PFSK-1 (cell line): ENCODE results near the gene NRXN3.

ENCODE experiments used
- POLR2AphosphoS5 ChIP-seq: IDR thresholded peaks from 2 replicates; pipeline ENCODE4 v1.6.1; 2012; ENCODE audit warnings: low read depth, mild to moderate bottlenecking, control low read depth, low read length, moderate library complexity
- REST ChIP-seq, 2 experiments: IDR thresholded peaks; 2 replicates each; pipeline versions ENCODE4 v1.6.1 to v1.8.0; 2011 to 2012; ENCODE audit warnings: low read depth in 2 of 2, low read length in 2 of 2, control low read depth in 1 of 2, inconsistent platforms in 1 of 2, mild to moderate bottlenecking in 1 of 2, moderate library complexity in 1 of 2; ENCODE audit not compliant: insufficient read depth in 1 of 2
- TAF1 ChIP-seq: IDR thresholded peaks from 2 replicates; pipeline ENCODE4 v1.6.1; 2012; ENCODE audit warnings: low read length, control low read depth, borderline replicate concordance; ENCODE audit not compliant: insufficient read depth

GRCh38 chr14:79204591-79204990 lies 1034.4 kb downstream of the NRXN3 start:
- no peak for TF ChIP-seq TAF1
- no peak for TF ChIP-seq POLR2AphosphoS5
- TF ChIP-seq REST (IDR thresholded peaks at IDR 0.05; ENCODE audit: insufficient read depth in 1 of 2, low read depth in 2 of 2, low read length in 2 of 2), result no peak
